SK-N-SH treated with all-trans-retinoic acid at 6 μM for 48 hours (cell line): ENCODE results near the gene PCDHGB6.

ENCODE experiments used
- ATAC-seq: fragments of 200-7000 bp; cut with Tn5 transposase; 3 replicates; pipeline ENCODE4 v1.9.1; 2020; ENCODE audit warnings: mild to moderate bottlenecking, moderate library complexity
- BACH2 ChIP-seq: fragments of 250-450 bp; sonication (Bioruptor Pico); IDR thresholded peaks from 2 replicates; pipeline ENCODE4 v1.9.0; 2021; ENCODE audit warnings: mild to moderate bottlenecking, borderline replicate concordance
- CREB5 ChIP-seq: fragments of 250-450 bp; sonication (Bioruptor Pico); IDR thresholded peaks from 2 replicates; pipeline ENCODE4 v1.5.1; 2020; ENCODE audit warnings: low read depth, mild to moderate bottlenecking, moderate library complexity
- CSDC2 ChIP-seq: fragments of 250-450 bp; sonication (Bioruptor Pico); IDR thresholded peaks from 2 replicates; pipeline ENCODE4 v1.5.0; 2020; ENCODE audit warnings: mild to moderate bottlenecking, moderate library complexity
- CSRNP3 ChIP-seq: fragments of 250-450 bp; sonication (Bioruptor Pico); IDR thresholded peaks from 2 replicates; pipeline ENCODE4 v1.5.1; 2021; ENCODE audit warnings: mild to moderate bottlenecking, moderate library complexity
- ESRRG ChIP-seq: fragments of 250-450 bp; sonication (Bioruptor Pico); IDR thresholded peaks from 2 replicates; pipeline ENCODE4 v1.6.1; 2021; ENCODE audit warnings: mild to moderate bottlenecking
- GLIS3 ChIP-seq: fragments of 250-450 bp; sonication (Bioruptor Pico); IDR thresholded peaks from 2 replicates; pipeline ENCODE4 v1.5.0; 2020; ENCODE audit warnings: mild to moderate bottlenecking, moderate library complexity
- OSR1 ChIP-seq: fragments of 250-450 bp; sonication (Bioruptor Pico); IDR thresholded peaks from 2 replicates; pipeline ENCODE4 v1.8.0; 2022; ENCODE audit warnings: moderate library complexity, mild to moderate bottlenecking, inconsistent platforms
- PATZ1 ChIP-seq: fragments of 250-450 bp; sonication (Bioruptor Pico); IDR thresholded peaks from 2 replicates; pipeline ENCODE4 v1.8.0; 2020; ENCODE audit warnings: mild to moderate bottlenecking, moderate library complexity, borderline replicate concordance
- POU6F1 ChIP-seq: fragments of 250-450 bp; sonication (Bioruptor Pico); IDR thresholded peaks from 2 replicates; pipeline ENCODE4 v1.8.0; 2021; ENCODE audit warnings: low read depth, mild to moderate bottlenecking, moderate library complexity, borderline replicate concordance
- PPARA ChIP-seq: fragments of 250-450 bp; sonication (Bioruptor Pico); IDR thresholded peaks from 2 replicates; pipeline ENCODE4 v1.5.0; 2020; ENCODE audit warnings: mild to moderate bottlenecking, borderline replicate concordance
- RARB ChIP-seq: fragments of 250-450 bp; sonication (Bioruptor Pico); IDR thresholded peaks from 2 replicates; pipeline ENCODE4 v1.8.0; 2021; ENCODE audit warnings: mild to moderate bottlenecking, moderate library complexity
- SNAI2 ChIP-seq: fragments of 250-450 bp; sonication (Bioruptor Pico); IDR thresholded peaks from 2 replicates; pipeline ENCODE4 v1.5.0; 2020; ENCODE audit warnings: mild to moderate bottlenecking, moderate library complexity
- TCF4 ChIP-seq: fragments of 250-450 bp; sonication (Bioruptor Pico); IDR thresholded peaks from 2 replicates; pipeline ENCODE4 v1.8.0; 2021; ENCODE audit warnings: mild to moderate bottlenecking, moderate library complexity, borderline replicate concordance
- TOX ChIP-seq: fragments of 250-450 bp; sonication (Bioruptor Pico); IDR thresholded peaks from 2 replicates; pipeline ENCODE4 v1.8.0; 2021; ENCODE audit warnings: mild to moderate bottlenecking, moderate library complexity, borderline replicate concordance
- TSHZ2 ChIP-seq: fragments of 250-450 bp; sonication (Bioruptor Pico); IDR thresholded peaks from 2 replicates; pipeline ENCODE4 v1.5.0; 2020; ENCODE audit warnings: mild to moderate bottlenecking, moderate library complexity
- ZC3H10 ChIP-seq: fragments of 250-450 bp; sonication (Bioruptor Pico); IDR thresholded peaks from 2 replicates; pipeline ENCODE4 v1.5.1; 2021; ENCODE audit warnings: mild to moderate bottlenecking, moderate library complexity
- ZFP3 ChIP-seq: fragments of 250-450 bp; sonication (Bioruptor Pico); IDR thresholded peaks from 2 replicates; pipeline ENCODE4 v1.5.0; 2020; ENCODE audit warnings: mild to moderate bottlenecking, moderate library complexity
- ZNF565 ChIP-seq: fragments of 450-650 bp; formaldehyde crosslinking; conservative IDR thresholded peaks from 2 replicates; pipeline ENCODE4 v1.5.0; 2020; ENCODE audit warnings: low read depth, mild to moderate bottlenecking, moderate library complexity
- ZNF8 ChIP-seq: fragments of 450-650 bp; formaldehyde crosslinking; IDR thresholded peaks from 2 replicates; pipeline ENCODE4 v1.5.0; 2020; ENCODE audit warnings: mild to moderate bottlenecking, moderate library complexity

PCDHGB6 gene

GRCh38 chr5:141421489-141421855 lies 13.7 kb downstream of the PCDHGB6 start:
- no peak for ATAC-seq
- TF ChIP-seq BACH2 (CRISPR knock-in tag) (no peak), PATZ1 (CRISPR knock-in tag) (no peak), TCF4 (CRISPR knock-in tag) (no peak), PPARA (CRISPR knock-in tag) (no peak), CSRNP3 (no peak), OSR1 (CRISPR knock-in tag) (no peak), ZFP3 (CRISPR knock-in tag) (no peak), ZC3H10 (CRISPR knock-in tag) (no peak), SNAI2 (CRISPR knock-in tag) (no peak), CSDC2 (CRISPR knock-in tag) (no peak)

- TF ChIP-seq ZNF565 (CRISPR knock-in tag) = no peak
- TF ChIP-seq ZNF8 (CRISPR knock-in tag) = no peak
- TF ChIP-seq GLIS3 = no peak
- no peak for TF ChIP-seq TCF4 (CRISPR knock-in tag)
- TF ChIP-seq CREB5 = no peak
- no peak for TF ChIP-seq CSDC2 (CRISPR knock-in tag)
- no peak for TF ChIP-seq ZFP3 (CRISPR knock-in tag)
- TF ChIP-seq CSRNP3 = no peak
- no peak for TF ChIP-seq SNAI2 (CRISPR knock-in tag)
- no peak for TF ChIP-seq TOX
- no peak for ATAC-seq
These were observed 15.0 kb downstream of the PCDHGB6 start for GRCh38 chr5:141422742-141423291.

GRCh38 chr5:141427783-141428426 lies 20.1 kb downstream of the PCDHGB6 start:
- no peak for ATAC-seq
- TF ChIP-seq RARB (CRISPR knock-in tag) (no peak), ZNF8 (CRISPR knock-in tag) (no peak), TSHZ2 (CRISPR knock-in tag) (no peak), BACH2 (CRISPR knock-in tag) (no peak), ESRRG (CRISPR knock-in tag) (no peak), PATZ1 (CRISPR knock-in tag) (no peak), ZNF565 (CRISPR knock-in tag) (no peak), ZC3H10 (CRISPR knock-in tag) (no peak), SNAI2 (CRISPR knock-in tag) (no peak), OSR1 (CRISPR knock-in tag) (no peak), TOX (no peak), TCF4 (CRISPR knock-in tag) (no peak), CSRNP3 (no peak), CREB5 (no peak), ZFP3 (CRISPR knock-in tag) (no peak), POU6F1 (no peak)
